HG02759 (cell line): ENCODE data around the gene SLC25A45.
A peak's percentile ranks its signal among the peaks of the same experiment; 100 is the strongest.
"Not testable (repeated sequence)": the region's sequence is repeated elsewhere in the genome, so short reads cannot be mapped to it uniquely, and the experiment has no call there.

Source experiments
- ATAC-seq: cut with Tn5 transposase; IDR thresholded peaks from one replicate; pipeline ENCODE4 v1.9.1; 2021; ENCODE audit warnings: mild to moderate bottlenecking, moderate library complexity; ENCODE audit not compliant: unreplicated experiment

Gene SLC25A45

DNA sequence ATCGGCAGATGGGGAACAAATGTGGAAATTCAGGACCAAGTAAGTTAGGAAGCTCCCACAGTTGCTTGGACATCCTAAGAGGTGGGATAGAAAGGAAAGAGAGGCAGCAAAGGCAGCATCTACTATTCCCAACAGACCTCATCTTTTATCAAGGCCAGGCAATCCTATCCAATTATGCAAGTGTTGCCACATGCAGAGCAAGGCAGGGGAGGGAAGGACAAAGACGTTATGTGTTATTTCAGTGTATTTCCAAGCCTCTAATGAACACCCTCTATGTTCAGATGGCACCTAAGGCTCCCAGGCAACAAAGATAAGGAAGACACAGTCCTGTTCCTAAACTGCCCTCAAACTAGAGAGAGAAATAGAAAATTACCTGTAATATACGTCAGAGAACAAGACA is 18.7 kb downstream of the SLC25A45 start:
- ATAC-seq: no peak

DNA sequence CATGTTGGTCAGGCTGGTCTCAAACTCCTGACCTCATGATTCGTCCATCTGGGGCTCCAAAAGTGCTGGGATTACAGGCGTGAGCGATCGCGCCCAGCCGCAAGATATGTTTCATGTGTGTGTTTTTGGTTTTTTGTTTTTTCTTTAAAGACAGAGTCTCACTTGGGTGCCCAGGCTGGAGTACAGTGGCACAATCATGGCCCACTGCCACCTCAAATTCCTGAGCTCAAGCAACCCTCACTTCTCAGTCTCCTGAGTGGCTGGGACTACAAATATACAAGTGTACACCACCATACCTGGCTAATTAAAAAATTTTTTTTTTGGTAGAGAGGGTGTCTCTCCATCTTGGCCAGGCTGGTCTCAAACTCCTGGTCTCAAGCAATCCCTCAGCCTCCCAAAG is 19.5 kb downstream of the SLC25A45 start:
- no peak for ATAC-seq

DNA sequence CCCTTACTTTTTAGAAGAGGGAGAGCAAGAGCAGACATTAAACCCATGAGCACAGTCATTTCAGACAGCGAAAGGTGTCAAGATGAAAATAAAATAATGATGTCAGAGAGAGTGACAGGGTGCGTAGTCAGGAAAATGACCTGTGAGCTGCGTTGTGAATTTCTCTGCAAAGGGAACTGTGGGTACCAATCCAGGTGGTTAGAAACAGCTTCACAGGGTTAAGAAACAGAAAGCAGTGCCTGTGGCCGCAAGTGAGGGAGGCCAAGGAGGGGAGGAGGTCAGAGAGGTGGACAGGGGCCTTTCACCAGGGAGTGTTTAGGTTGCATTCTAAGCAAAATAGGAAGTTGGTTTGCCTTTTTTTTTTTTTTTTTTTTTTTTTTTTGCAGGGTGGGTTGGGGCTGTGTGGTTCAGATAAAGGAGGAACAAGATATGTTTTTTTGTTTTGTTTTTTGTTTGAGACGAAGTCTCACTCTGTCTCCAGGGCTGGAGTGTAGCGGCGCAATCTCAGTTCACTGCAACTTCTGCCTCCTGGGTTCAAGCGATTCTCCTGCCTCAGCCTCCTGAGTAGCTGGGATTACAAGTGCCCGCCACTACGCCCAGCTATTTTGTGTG is 20.0 kb downstream of the SLC25A45 start:
- no peak for ATAC-seq

DNA sequence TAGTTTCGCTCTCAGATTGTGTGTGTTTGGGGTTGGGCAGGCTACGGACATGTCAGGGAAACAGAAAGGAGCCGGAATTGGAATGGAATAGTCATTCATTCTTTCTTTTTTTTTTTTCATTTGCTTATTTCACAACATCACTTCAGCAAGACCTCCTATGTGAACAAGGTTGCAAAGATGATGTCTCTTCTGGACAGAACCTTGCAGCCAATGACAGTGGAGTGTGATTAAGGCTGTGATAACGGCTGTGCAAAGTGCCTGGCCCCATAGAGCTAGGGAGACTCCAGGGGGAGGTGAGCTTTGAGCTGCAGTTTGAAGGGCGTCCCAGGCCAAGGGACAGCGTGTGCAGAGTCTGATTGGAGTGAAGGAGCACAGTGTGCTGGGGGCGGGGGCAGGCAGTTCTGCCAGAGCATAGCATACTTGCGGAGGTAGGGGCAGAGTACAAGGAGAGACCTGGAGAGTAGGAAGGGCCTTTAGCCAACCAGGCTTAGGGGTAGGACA is 24.5 kb downstream of the SLC25A45 start:
- no peak for ATAC-seq

DNA sequence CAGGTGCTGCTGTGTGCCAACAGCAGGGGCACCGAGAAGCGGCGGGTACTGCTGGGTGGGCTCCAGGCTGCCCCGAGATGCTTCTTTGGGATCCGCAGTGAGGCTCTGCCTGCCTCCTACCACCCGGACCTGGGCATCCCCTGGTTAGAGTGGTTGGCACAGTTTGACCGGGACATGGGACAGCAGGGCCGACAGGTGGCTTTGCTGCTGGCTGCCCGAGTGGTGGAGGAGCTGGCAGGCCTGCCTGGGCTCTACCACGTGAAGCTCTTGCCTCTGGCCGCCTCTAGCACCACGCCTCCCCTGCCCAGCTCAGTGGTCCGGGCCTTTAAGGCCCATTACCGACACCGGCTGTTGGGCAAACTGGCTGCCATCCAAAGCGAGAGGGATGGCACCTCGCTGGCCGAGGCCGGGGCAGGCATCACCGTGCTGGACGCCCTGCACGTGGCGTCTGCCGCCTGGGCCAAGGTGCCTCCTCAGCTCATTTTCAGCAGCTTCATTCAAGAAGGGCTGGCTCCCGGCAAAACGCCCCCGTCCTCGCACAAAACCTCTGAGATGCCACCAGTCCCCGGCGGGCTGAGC is 26.0 kb downstream of the SLC25A45 start:
- no peak for ATAC-seq

DNA sequence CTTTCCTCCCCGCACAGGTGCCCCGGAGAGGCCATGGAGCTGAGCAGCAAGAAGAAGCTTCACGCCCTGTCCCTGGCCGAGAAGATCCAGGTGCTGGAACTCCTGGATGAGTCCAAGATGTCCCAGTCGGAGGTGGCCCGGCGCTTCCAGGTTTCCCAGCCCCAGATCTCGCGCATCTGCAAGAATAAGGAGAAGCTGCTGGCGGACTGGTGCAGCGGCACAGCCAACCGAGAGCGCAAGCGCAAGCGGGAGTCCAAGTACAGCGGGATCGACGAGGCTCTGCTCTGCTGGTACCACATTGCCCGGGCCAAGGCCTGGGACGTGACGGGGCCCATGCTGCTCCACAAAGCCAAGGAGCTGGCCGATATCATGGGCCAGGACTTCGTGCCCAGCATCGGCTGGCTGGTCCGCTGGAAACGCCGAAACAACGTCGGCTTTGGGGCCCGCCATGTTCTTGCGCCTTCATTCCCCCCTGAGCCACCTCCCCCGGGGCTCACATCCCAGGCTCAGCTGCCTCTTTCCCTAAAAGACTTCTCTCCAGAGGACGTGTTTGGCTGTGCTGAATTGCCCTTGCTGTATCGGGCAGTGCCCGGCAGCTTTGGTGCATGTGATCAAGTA is 26.6 kb downstream of the SLC25A45 start:
- no peak for ATAC-seq

DNA sequence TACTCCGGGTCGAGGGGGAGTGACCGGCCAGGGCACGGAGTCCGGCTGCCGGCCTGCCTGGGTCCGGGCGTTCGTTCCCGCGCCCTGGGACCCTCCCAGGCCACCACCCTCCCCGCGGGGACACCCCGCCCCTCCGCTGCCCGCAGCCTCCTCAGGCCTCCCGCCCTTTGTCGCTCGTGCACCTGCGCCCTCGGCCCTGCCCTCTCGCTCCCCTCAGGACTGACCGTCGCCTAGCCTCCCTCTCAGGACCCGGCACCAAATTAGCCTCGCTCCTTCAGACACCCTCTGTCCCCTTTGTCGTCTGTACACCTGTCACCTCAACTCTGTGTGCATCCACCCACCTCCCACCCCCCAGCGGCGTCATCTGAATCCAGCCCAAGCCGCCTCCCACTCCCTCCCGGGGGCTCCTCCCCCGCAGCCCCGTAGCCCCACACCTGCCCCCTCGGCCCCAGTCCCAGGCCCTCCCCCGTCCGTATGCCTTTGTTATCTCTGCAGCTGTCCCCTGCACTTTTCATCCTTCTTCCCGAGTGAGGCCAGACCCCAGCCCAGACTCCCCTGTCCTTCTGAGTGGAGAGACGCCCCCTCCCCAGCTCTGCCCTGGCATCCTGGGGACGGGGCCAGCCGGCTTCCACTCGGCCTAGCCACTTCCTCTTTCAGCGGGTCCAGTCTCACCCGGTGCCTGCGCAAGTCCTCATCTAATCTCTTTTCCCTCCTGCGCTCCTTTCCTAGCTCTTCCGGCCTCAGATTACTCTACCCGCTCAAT is 27.3 kb downstream of the SLC25A45 start:
- peak; percentile 32 for ATAC-seq

DNA sequence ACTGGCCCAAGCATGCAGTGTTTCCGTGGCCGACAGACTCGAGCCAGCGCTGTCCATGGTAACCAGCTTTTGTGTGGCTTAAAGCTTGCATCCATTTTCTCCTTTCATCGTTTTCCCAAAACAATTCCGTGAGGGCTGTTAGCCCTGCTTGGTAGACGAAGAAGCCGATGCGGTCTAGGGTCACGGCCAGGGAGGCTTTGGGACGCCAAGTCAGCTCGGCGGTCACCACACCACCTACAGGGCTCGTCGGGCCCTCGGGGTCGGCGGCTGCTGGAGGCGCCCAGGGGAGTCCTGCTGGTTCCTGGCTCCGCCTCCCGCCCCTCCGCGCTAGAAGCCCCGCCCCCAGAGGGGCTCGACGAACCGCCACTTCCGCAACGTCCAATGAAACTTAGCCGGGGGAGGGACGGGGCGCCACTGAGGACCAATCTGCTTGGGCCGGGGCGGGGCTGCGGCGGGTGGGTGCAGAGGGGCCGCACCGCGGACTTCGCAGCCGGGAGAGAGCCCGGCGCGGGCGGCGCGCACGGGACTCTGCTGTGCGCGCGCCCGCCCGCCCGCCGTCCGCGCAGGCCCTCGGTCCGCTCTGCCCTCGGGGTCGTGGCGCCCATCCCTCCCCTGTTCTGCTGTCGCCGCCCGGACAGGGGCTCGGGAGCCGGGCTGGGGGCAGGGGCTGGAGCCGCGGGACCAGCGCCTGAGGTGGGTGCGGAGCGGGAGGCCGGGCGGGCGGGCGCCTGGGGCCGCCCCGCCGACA is 28.0 kb downstream of the SLC25A45 start, which contains the start of gene TIGD3:
TSS of gene TIGD3 (plus strand) at position 487 of the 748 bp plus-strand sequence. CDS start 1,058 bp downstream, outside the sequence.
- peak; percentile 92 for ATAC-seq

DNA sequence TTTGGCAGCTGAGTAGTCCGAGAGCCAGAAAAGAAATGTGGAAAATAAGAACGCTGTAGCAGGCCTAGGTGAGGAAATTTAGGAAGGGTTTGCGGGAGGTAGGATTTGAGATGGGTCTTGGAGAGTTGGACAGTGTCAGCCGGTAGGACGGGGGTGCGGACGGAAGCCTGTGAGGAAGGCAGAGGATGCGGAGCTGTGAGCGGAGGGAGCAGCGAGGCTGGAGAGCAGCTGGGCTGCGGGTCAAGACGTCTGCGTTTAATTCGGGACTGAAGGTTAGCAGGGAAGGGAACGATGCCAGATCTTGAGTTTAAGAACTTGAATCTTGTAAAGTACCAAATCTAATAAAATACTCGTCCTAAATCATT is 28.6 kb downstream of the SLC25A45 start:
- ATAC-seq: no peak

DNA sequence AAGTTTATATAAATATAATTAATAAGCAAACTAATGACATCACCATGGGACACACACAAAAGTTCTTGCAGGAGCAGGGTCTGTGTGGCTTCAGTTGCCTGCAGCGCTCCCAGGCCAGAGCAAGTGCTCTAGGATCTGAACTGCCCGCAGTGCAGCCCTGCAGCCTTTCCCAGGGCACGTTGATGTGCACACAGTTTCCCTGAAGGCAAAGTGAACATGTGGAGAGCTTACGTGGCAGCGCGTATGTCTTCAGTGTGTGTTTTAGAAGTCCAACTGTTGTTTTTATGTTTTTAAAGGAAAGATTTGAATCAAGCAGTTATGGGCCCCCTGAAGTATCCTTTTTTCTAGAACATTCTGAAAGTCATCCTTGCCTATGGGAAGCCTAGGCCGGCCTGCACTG is 29.1 kb downstream of the SLC25A45 start:
- no peak for ATAC-seq

DNA sequence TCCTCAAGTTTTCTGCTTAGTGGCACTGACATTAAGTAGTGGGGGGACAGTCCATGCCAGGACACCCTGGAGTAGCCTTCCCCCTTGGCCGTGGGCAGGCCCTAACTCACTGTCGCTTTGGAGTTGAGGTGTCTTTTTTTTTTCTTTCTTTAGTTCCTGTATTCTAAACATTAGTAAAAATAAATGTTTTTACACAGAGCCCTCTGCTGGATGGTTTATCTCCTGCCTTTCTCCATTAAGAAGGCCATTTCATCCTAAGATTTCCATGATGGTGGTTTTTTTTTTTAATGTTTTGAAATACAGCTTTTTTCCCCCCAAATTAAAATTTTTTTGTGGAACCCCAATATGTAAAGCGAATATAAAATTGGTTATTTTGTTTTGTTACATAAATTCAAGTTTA is 29.7 kb downstream of the SLC25A45 start:
- no peak for ATAC-seq

DNA sequence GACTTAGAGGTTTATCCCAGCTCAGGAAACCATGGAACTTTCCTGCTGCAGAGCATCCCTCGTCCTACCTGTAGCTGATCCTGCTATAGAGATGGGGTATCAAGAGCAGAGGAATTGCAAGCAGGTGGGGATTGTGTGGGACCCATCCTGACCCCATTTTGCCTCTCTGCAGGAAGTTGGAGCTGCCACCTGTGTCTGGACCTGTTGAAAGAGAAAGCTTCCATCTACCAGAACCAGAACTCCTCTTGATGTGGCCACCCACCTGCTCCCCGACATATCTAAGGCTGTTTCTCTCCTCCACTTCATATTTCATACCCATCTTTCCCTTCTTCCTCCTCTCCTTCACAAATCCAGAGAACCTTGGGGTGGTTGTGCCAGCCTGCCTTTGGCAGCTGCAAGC is 30.9 kb downstream of the SLC25A45 start:
- no peak for ATAC-seq

DNA sequence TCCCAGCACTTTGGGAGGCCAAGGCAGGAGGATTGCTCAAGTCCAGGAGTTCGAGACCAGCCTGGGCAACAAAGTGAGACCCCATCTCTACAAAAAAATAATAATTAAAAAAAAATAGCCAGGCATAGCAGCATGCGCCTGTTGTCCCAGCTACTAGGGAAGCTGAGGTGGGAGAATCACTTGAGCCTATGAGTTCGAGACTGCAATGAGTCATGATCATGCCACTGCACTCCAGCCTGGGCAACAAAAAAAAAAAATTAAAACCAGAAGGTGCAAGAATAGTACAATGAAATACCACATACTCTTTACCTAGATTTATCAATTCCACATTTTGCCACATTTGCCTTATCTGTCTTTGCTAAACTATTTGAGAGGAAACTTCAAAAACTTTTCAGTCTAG is 40.6 kb downstream of the SLC25A45 start:
- ATAC-seq: no peak

DNA sequence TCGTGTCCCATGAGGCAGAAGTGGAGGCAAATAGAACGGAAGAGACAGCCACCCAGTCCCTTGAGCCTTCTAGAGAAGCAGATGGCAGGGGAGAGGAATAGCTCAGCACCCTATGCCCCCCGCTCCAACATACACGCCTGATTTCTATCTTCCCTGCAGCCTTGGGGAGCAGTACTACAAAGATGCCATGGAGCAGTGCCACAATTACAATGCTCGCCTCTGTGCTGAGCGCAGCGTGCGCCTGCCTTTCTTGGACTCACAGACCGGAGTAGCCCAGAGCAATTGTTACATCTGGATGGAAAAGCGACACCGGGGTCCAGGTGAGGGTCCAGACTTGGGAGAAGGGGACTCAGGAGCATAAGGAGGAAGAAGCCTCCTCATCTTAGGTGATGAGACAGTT is 42.2 kb downstream of the SLC25A45 start:
- no peak for ATAC-seq

DNA sequence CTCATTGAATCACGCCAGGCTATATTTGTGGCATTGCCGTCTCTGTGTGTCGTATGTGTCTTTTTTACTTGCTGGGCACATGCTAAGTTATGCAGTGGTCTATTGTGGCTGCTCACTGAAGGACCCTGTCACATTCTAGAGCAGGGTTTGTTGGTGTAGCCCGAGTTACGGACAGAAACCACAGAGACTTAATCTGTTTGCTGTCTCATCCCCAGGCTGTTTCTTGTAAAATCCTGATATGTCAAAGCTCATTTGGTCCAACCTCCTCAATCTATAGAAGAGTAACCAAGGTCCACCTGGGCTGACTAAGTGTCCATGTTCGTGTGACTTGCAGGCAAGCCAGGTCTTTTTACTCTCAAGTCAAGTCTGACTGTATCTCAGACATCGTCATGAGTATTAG is 43.8 kb downstream of the SLC25A45 start:
- no peak for ATAC-seq

DNA sequence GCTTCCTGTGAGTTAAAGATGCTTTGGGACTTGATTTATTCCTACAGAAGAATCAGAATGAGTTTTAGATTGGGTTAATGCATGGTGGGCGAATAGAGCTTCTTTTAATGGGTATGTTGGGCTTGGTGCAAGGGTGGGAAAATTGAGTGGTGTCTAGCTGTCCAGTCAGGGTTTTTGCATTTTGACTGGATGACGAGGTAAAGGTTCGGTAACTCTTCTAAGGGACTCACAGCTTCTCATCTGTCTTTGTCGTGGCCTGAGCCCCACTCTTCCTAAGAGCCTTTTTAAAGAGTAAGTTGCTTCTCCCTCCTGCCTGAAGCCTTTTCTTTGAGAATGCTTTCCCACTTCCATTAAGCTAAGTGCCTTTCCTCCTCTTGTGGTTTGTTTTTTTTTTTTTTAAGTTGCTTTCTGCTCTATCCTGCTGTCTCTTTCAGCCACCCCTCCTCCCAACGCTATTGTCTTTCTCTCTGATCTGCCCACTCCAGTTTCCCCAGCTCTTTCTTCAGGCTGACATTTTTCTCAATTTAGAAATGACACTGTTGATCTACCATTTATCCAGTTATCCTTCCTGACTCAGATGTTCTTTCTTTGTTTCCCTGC is 47.6 kb downstream of the SLC25A45 start:
- no peak for ATAC-seq

DNA sequence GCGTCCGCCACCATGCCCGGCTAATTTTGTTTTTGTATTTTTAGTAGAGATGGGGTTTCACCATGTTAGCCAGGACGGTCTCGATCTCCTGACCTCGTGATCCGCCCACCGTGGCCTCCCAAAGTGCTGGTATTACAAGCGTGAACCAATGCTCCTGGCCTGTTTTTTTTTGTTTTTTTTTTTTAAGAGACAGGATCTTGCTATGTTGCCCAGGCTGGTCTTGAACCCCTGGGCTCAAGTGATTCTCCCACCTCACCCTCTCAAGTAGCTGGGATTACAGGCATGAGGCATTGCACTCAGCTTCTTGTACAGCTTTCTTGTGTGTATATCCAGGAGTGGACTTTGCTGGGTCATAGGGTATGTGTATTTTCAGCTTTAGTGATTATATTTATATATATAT is 49.9 kb downstream of the SLC25A45 start:
- not testable (repeated sequence) for ATAC-seq

DNA sequence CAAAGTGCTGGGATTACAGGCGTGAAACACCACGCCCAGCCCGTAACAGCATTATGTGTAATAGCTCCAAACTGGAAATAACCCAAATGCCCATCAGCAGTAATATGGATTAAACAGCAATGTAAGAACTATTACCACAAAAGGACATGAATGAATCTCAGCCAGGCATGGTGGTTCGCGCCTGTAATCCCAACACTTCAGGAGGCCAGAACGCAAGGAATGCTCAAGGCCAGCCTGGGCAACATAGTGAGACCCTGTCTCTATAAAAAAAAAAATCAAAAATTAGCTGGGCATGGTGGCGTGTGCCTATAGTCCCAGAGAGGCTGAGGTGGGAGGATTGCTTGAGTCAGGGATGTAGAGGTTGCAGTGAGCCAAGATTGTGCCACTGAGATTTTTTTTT is 51.9 kb downstream of the SLC25A45 start:
- no peak for ATAC-seq

DNA sequence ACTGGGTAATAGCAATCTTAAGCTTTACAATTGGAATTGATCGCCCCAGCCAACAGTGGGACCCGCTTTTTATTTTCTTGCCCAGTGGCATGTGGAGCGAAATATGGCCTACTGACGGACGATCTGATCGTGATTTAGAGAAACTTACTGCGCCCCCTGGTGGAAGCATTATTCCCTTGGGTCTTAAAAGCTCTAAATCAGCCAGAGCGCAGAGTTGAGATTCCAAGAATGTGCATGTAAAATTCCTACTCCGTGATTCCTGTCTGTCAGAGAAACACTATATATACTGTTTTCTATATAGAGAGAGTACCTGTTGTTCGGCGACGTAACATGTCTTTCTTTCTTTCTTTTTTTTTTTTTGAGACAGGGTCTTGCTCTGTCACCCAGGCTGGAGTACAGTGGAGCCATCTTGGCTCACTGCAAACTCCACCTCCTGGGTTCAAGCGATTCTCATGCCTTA is 52.5 kb downstream of the SLC25A45 start:
- ATAC-seq: no peak

DNA sequence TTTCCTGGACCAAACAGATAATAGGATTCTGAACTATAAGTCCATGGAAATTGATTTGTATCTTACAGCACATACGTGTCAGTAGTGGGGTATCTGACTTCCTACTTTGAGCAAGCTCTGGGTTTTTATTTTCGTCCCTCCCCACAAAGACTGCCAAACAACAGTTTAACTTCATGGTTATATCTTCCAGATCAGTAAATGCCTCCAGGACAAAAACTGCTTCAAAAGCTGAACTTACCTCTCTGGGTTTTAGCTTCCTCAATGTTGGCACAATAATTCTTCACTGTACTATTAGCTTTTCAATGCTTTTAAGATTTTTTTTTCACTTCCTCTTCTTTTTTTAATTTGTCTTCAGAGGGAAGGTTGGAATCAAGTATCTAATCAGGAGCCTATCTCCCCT is 53.0 kb downstream of the SLC25A45 start:
- no peak for ATAC-seq
